Nephron progenitor cell (in vitro differentiated cells): ENCODE data around the gene HPX.

Experiments used
- DNase-seq: peaks from one replicate; pipeline ENCODE4 v3.0.0; 2021
- H3K27ac Mint-ChIP-seq: 2 replicates; pipeline ENCODE4 v1.8.0; 2021; ENCODE audit warnings: mild to moderate bottlenecking, moderate library complexity, mixed read lengths
- H3K27me3 Mint-ChIP-seq: 2 replicates; pipeline ENCODE4 v1.8.0; 2021; ENCODE audit warnings: mild to moderate bottlenecking, low read depth, mixed read lengths; ENCODE audit not compliant: poor library complexity
- H3K36me3 Mint-ChIP-seq: 2 replicates; pipeline ENCODE4 v1.8.0; 2021; ENCODE audit warnings: low read depth, mixed read lengths
- H3K4me1 Mint-ChIP-seq: 2 replicates; pipeline ENCODE4 v1.8.0; 2021; ENCODE audit warnings: mixed read lengths
- H3K4me3 Mint-ChIP-seq: 2 replicates; pipeline ENCODE4 v1.8.0; 2021; ENCODE audit warnings: mild to moderate bottlenecking, moderate library complexity, mixed read lengths
- H3K9me3 Mint-ChIP-seq: 2 replicates; pipeline ENCODE4 v1.8.0; 2021; ENCODE audit warnings: mild to moderate bottlenecking, moderate library complexity, mixed read lengths
- TF ChIP-seq, protein P1 (sequence below): fragments of 200-600 bp; sonication (generic); IDR thresholded peaks from 2 replicates; pipeline ENCODE4 v1.5.0; 2021; ENCODE audit warnings: antibody characterized with exemption

HPX gene

DNA sequence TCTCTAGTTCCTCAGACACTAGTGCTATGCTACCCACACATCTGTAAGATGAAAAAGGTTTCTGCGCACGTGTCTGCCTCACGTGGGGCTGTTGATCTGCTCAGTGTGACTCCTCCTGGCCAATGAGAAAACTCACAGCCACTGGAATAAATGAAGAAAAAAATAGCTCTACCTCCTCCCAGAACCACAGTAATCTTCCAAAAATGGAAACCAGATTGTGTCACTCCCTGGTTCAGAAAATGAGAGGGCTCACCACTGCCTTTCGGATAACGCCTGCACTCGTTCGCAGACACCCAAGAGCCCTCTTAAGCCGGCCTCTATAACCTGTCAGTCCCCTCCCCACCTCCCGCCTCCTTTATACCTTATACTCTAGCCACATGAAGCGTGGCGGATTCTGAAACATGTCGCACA is 27.0 kb downstream of the HPX start:
- no peaks in the 10 kb centered on the region for H3K4me1 Mint-ChIP-seq
- H3K9me3 Mint-ChIP-seq: no peaks in the 10 kb centered on the region
- TF ChIP-seq, protein P1, sequence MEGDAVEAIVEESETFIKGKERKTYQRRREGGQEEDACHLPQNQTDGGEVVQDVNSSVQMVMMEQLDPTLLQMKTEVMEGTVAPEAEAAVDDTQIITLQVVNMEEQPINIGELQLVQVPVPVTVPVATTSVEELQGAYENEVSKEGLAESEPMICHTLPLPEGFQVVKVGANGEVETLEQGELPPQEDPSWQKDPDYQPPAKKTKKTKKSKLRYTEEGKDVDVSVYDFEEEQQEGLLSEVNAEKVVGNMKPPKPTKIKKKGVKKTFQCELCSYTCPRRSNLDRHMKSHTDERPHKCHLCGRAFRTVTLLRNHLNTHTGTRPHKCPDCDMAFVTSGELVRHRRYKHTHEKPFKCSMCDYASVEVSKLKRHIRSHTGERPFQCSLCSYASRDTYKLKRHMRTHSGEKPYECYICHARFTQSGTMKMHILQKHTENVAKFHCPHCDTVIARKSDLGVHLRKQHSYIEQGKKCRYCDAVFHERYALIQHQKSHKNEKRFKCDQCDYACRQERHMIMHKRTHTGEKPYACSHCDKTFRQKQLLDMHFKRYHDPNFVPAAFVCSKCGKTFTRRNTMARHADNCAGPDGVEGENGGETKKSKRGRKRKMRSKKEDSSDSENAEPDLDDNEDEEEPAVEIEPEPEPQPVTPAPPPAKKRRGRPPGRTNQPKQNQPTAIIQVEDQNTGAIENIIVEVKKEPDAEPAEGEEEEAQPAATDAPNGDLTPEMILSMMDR: no peak
- no peak overlapping the region for H3K4me3 Mint-ChIP-seq
- H3K27me3 Mint-ChIP-seq: peaks cover 3% of the 10 kb centered on the region
- DNase-seq: no peak
- peaks cover 11% of the 10 kb centered on the region for H3K36me3 Mint-ChIP-seq
- no peak overlapping the region for H3K27ac Mint-ChIP-seq

DNA sequence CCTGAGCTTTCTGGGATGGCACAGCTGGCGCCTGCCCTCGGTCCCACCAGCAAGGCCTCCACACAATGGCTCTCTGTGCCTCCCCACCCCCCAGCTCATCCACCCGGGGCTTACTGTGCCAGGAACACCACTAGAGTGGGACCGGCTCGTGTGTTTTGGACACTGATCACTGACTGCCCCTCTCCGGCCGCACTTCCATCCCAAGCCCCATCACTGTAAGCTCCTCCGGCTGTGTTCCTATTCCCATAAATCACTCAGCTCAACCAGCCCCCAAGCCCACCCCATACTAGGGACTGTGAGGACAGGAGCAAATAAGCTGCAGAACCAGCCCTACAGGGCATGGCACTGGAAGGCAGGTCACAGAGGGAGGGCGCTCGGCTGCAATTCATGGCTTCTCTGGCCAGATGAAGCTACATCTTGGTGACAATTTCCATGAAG is 29.2 kb downstream of the HPX start:
- H3K9me3 Mint-ChIP-seq: no peaks in the 10 kb centered on the region

DNA sequence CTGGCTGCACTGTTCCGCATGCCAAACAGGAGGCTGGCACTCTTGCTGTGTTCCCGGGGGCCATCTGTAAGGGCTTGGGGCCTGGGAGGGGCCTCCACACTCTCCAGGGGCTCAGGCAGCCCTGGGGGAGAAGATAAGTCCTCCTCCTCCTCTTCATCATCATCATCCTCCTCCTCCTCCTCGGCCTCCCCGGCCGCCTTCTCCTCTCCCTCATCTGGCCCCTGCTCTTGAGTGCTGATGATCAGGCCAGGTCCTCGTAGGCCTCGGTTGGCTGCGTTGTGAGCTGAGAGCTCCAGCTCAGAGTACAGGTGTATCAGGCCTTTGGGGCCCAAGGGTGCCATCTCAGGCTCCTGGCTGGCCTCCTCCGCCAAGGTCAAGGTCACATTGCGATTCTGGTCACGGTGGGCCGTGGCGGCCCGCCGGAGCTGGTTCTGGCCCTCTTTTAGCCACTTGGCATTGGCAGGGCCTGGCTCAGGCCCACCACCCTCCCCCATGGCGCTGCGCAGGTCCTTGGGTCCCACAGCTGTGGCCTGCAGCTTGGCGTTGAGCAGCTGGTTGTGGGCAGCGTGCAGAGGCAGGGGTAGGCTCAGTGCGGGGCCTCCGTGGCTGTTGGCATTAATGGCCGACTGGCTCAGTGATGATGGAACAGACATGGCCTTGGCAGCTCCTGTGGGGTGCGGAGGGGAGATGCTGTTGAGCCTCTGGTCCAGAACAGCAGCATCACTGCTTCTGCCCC is 29.9 kb downstream of the HPX start:
- Mint-ChIP-seq H3K9me3 (no peaks in the 10 kb centered on the region), H3K27me3 (peaks cover 3% of the 10 kb centered on the region), H3K4me3 (no peak overlapping the region), H3K36me3 (peaks cover 18% of the 10 kb centered on the region), H3K27ac (no peak overlapping the region), H3K4me1 (peaks cover 12% of the 10 kb centered on the region)
- TF ChIP-seq, protein P1: no peak
- no peak for DNase-seq

More for the DNA sequence above, 29.2 kb downstream of the HPX start:
- H3K27ac Mint-ChIP-seq: no peak overlapping the region
- peaks cover 5% of the 10 kb centered on the region for H3K4me1 Mint-ChIP-seq
- no peak overlapping the region for H3K4me3 Mint-ChIP-seq
- DNase-seq: no peak
- peaks cover 18% of the 10 kb centered on the region for H3K36me3 Mint-ChIP-seq
- TF ChIP-seq, protein P1: no peak
- H3K27me3 Mint-ChIP-seq: peaks cover 3% of the 10 kb centered on the region

DNA sequence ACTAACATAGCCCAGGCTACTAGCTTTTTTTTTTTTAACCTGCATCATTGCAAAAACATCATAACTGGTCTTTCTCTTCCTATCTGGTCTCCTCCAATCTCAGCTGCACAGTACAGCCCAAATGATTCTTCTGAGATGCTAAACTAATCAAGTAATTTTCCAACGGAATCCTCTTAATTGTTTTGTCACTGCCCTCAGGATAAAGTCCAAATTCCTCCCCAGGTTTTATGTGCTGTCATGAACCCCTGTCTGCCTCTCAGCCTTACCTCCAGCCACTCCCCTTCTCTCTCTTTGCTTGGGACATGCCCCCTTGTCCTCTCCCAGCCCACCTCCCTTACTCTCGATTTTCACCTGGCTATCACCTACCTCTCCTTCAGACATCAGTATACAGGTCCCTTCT is 34.4 kb downstream of the HPX start:
- Mint-ChIP-seq H3K27me3 (peaks cover 3% of the 10 kb centered on the region), H3K27ac (no peak overlapping the region), H3K4me3 (no peak overlapping the region), H3K4me1 (peaks cover 34% of the 10 kb centered on the region), H3K9me3 (no peaks in the 10 kb centered on the region), H3K36me3 (peaks cover 30% of the 10 kb centered on the region)
- no peak for DNase-seq
- TF ChIP-seq, protein P1: no peak

DNA sequence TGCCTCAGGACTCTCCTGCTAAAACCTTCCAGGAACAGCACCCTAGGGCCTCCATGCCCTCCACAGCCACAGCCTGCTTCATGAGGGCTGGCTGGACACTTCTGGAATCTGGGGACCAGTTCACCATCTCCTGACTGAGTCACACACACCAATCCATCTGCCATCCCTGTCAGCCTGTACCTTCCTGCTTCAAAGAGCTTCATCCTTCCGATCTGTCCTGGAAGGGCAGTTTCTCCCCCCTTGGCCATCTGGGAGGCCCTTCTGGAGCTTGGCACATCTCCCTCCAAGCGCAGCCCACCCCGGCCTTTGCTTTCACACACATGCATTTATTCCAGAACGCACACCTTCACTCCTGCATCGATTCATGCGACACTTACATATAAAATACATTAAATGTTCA is 34.9 kb downstream of the HPX start:
- peaks cover 34% of the 10 kb centered on the region for H3K4me1 Mint-ChIP-seq
- H3K27me3 Mint-ChIP-seq: peaks cover 3% of the 10 kb centered on the region
- peaks cover 35% of the 10 kb centered on the region for H3K36me3 Mint-ChIP-seq
- no peak overlapping the region for H3K4me3 Mint-ChIP-seq
- DNase-seq: no peak
- TF ChIP-seq, protein P1: no peak
- no peaks in the 10 kb centered on the region for H3K9me3 Mint-ChIP-seq
- no peak overlapping the region for H3K27ac Mint-ChIP-seq

DNA sequence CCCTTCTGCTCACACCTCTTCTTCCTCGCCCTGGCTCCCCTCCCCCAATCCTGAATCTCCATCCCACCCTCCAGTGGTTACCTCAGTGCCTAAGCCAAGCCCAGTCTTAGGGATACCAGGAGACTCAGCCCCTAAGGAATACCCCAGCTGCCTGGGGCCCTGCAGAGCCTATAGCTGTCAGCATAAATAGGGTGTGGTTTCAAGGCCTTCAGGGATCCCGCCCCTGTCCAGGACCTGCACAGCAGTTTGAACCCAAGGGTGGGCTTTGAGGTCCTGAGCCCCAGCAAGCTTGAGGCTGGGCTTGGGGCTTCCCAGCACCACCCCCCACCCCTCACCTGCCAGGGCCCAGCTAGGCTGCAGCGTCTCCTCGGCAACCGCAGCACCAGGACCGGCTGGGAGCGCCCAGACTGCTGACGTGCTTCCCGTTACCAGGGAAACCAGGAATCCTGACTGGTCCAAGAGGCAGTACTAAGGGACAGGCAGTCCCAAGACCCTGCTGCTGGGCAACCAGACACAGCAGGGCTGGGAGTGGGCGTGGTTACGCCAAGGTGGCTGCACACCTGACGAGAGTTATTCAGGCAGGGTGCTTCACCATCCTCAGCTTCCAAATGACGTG is 35.6 kb downstream of the HPX start:
- no peaks in the 10 kb centered on the region for H3K9me3 Mint-ChIP-seq
- H3K27ac Mint-ChIP-seq: no peak overlapping the region
- peaks cover 34% of the 10 kb centered on the region for H3K4me1 Mint-ChIP-seq
- H3K4me3 Mint-ChIP-seq: no peak overlapping the region
- peaks cover 39% of the 10 kb centered on the region for H3K36me3 Mint-ChIP-seq
- peaks cover 3% of the 10 kb centered on the region for H3K27me3 Mint-ChIP-seq
- TF ChIP-seq, protein P1: no peak
- DNase-seq: peak; percentile 53
